Hepatocyte (in vitro differentiated cells): ENCODE results near the gene UTF1.

Experiments used
- EZH2 ChIP-seq: fragments of 200-600 bp; sonication (generic); IDR thresholded peaks from 2 replicates; pipeline ENCODE4 v1.6.1; 2016; ENCODE audit warnings: antibody characterized with exemption, mild to moderate bottlenecking, borderline replicate concordance
- TF ChIP-seq, protein P1 (sequence below): fragments of 200-600 bp; sonication (generic); IDR thresholded peaks from 2 replicates; pipeline ENCODE4 v1.5.1; 2016; ENCODE audit warnings: antibody characterized with exemption, mild to moderate bottlenecking; ENCODE audit not compliant: poor library complexity

DNA sequence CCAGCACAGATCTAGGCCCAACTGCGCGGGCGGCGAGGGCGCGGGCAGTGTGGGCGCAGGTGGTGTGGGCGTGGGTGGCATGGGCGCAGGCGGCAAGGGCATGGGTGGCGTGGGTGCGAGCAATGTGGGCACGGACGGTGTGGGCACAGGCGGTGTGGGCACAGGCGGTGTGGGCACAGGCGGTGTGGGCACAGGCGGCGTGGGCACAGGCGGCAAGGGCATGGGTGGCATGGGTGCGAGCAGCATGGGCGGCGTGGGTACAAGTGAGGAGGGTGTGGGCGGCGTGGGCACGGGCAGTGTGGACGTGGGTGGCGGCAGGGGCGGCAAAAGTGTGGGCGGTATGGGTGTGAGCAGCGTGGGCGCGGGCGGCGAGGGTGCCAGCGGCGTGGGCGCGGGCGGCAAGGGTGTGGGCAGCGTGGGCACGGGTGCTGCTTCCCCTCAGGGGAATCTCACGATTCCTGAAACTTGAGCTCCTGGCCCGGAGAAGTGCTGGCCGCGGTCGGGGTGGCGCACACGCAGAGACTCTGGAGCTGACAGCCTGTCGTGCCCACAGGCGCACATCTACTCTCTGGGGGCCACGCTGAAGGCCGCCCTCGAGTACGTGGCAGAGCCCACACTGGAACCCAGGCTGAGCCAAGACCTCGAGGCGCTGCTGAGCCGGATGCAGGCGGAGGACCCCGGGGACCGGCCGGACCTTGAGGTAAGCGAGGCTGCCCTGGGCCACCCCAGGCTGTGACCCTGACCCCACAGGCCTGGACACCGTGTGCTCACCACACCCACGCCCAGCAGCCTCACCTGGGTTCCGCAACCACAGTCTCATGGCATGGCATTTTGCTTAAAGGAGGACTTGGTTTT is 47.0 kb upstream of the UTF1 start:
- TF ChIP-seq, protein P1, sequence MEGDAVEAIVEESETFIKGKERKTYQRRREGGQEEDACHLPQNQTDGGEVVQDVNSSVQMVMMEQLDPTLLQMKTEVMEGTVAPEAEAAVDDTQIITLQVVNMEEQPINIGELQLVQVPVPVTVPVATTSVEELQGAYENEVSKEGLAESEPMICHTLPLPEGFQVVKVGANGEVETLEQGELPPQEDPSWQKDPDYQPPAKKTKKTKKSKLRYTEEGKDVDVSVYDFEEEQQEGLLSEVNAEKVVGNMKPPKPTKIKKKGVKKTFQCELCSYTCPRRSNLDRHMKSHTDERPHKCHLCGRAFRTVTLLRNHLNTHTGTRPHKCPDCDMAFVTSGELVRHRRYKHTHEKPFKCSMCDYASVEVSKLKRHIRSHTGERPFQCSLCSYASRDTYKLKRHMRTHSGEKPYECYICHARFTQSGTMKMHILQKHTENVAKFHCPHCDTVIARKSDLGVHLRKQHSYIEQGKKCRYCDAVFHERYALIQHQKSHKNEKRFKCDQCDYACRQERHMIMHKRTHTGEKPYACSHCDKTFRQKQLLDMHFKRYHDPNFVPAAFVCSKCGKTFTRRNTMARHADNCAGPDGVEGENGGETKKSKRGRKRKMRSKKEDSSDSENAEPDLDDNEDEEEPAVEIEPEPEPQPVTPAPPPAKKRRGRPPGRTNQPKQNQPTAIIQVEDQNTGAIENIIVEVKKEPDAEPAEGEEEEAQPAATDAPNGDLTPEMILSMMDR, result no peak
- TF ChIP-seq EZH2, result no peak
